Measurements from ENCODE around the gene MAGEA11. TPM values are rescaled to one million over a fixed set of nuclear protein-coding genes. Genes with fewer than 3 reads are reported as not detected.
"Not testable (repeated sequence)": the region's sequence is repeated elsewhere in the genome, so short reads cannot be mapped to it uniquely, and the experiment has no call there.

MAGEA11 gene
- polyA plus RNA-seq, 4 donors: 0.05 TPM; not detected in 3

DNA sequence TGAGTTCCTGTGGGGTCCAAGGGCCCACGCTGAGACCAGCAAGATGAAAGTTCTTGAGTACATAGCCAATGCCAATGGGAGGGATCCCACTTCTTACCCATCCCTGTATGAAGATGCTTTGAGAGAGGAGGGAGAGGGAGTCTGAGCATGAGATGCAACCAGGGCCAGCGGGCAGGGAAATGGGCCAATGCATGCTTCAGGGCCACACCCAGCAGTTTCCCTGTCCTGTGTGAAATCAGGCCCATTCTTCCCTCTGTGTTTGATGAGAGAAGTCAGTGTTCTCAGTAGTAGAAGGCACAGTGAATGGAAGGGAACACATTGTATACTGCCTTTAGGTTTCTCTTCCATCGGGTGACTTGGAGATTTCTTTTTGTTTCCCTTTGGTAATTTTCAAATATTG is 4.8 kb downstream of the MAGEA11 start:
- no peak for DNase-seq (ENCODE audit: low read depth in 4 of 4, low spot score in 3 of 4)

DNA sequence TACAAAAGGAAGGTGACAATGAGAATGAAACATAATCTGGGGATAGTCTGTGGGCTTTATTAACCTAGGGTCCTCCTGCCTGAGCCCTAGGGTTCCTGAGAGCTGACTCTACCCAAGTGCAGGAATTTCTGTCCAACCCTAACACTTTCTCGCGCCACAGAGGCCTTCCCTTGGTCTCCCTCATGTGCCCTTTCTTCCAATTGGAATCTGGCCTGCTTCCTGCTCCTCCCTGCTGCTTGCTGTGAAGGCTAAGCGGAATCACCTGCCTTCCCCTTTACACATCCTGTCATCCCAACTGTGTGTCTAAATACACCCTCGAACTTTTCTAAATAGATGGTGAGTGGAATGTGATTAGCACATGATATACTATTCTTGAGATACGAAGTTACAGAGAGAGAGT is 5.9 kb downstream of the MAGEA11 start:
- DNase-seq (ENCODE audit: low read depth in 4 of 4, low spot score in 3 of 4): no peak

DNA sequence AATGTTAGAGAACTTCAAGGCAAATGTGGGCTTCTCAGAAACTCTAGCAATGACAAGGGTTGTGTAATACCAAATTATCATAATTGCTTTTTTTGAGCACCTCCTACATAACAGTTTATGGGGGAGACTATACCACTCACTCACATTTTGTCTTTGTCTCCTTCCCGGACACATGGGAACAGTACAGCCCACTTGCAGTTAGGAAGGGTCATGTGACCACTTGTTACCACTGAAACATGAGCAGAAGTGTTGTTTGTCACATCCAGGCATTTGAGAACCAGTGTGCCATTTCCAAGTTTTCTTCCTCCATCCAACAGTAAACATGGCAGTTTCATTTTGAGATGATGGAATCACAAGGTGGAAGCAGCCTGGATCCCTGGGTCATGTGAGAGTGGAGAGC is 6.9 kb downstream of the MAGEA11 start:
- no peak for DNase-seq (ENCODE audit: low read depth in 4 of 4, low spot score in 3 of 4)

DNA sequence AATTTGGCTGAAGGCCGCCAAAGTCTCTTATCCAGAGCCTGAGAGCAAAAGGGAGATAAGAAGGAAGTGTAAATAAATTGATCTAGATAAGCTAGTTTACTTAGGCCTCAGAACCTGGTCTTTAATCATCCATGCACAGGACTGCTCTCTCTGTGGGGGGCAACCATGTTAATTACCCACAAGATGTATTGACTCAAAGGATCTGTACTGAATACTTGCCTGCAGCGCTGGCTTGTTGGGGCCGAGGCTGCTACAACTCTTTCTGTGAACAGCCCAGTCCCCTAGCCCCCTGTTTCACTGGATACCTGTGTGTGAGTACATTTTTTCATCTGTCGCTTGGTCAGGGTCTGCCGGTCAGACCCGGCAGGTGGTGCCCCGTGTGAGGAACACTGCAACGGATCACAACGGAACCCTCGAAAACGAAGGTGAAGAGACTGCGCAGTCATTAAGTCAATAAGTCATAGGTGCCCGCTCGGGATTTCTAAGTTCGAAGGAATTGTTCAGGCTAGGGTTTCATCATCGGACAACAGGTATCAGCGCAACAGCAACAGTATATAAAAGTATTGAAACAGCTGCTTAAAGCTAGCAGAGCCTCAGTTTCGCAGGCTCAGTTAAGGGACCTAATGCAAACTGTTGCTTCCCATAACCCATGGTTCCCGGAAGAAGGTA is 8.3 kb downstream of the MAGEA11 start:
- no peak for DNase-seq (ENCODE audit: low read depth in 4 of 4, low spot score in 3 of 4)

DNA sequence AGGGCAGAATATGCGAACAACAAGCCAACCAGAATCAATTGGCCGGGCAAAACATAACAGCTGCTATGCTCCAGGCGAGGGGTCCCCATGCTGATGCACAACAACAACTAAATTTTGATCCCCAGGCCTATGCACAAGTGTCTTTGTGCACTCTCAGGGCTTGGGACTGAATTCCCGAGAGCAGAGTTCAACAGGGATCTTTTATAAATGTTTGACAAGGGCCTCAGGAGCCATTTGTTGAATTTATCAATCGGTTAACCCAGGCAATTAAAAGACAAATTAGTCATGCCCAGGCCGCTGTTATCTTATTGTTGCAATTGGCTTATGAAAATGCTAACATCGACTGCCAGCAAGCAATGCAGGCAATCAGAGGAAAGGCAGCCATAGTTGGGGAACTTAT is 9.4 kb downstream of the MAGEA11 start:
- DNase-seq (ENCODE audit: low read depth in 4 of 4, low spot score in 3 of 4): not testable (repeated sequence)

DNA sequence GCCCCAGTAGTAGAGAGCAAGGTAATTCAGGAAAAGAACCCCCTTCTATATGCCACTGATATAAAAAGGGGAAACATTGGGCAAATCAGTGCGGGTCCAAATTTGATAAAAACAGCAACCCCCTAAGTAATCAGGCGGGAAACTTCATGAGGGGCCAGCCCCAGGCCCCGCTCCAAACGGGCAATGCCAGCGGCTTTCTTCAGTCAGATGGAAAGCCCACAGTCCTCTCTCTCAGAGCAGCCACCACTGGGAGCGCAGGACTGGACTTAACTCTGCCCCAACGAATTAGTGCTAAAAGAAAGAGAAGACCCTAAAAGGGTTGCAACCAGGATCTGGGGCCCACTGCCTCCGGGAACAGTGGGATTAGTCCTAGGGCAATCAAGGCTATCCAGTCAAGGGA is 9.9 kb downstream of the MAGEA11 start:
- no peak for DNase-seq (ENCODE audit: low read depth in 4 of 4, low spot score in 3 of 4)

DNA sequence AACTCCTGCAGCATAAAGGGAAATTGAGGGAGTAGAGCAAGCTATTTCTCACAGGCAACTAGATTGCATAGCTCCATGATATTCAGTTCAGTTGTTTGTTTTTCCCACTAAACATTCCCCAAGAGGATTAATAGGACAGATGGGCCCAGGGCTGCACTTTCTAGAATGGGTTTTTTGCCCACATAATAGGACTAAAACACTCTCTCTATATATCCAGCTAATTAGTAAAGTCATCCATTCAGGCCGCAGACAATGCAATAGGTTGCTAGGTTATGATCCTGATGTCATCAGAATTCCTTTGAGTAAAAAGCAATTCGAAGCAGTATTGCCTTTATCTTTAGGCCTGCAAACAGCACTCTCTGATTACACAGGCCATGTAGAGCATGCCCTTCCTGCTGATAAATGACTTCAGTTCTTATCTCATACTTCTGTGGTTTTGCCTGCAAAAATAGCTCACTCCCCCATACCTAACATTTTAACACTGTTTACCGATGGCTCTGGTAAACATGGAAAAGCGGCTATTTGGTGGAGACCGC is 11.8 kb downstream of the MAGEA11 start:
- not testable (repeated sequence) for DNase-seq (ENCODE audit: low read depth in 4 of 4, low spot score in 3 of 4)

DNA sequence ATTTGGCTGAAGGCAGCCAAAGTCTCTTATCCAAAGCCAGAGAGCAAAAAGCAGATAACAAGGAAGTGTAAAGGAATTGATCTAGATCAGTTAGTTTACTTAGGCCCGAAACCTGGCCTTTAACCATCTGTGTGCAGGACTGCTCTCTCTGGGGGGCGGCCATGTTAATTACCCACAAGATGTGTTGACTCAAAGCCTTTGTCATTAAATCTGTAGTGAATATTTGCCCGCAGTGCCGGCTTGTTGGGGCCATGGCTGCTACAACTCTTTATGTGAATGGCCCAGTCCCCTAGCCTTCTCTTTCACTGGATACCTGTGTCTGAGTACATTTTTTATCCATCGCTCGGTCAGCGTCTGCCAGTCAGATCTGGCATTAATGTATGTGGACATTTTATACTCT is 15.4 kb downstream of the MAGEA11 start:
- DNase-seq (ENCODE audit: low read depth in 4 of 4, low spot score in 3 of 4): not testable (repeated sequence)

DNA sequence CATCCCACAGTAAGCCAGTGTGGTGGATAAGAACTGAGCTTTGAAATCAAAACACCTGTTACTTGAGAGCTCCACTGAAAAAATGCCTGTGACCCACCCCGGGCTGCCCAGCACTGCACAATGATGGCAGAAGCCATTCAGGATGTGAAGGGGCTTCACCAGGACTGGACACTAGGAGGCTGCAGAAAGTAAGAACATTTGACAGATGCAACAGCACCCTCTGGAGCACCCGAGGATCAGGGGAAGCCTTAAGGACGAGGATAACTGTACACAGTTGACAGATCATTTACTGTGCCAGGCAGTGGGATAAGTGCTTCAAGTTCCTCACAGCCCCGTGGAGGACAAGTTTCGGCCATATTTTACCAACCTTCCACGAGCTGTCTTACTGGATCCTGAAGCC is 30.4 kb downstream of the MAGEA11 start:
- DNase-seq (ENCODE audit: low read depth in 4 of 4, low spot score in 3 of 4): not testable (repeated sequence)

DNA sequence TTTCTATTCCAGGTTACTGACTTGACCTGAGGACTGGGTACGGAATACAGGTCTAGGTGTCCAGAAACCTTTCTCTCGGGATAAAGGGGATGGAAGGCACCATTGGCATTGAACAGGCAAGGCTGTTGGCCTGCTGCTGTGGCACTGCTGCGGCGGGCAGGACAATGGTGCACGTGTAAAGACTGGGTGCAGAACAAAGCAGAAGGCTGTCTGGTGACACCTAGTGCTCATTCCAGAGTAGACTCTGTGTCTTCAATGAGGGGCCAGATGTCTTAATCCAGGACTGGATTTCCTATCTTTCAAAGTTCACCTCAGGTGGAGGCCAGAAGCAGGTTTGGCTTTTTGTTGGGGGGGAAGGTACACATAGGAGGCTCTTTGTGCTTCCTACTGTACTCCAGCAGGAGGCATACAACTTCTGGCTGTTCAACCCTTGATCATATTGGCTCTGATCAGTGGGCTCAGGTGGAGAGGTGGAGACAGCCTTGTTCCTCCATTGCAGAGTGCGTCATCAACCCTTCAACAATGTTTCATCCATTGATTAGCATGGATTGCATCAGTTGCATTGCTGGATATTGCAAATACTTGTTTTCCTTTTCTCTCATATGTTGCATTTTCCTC is 34.6 kb downstream of the MAGEA11 start:
- DNase-seq (ENCODE audit: low read depth in 4 of 4, low spot score in 3 of 4): not testable (repeated sequence)

DNA sequence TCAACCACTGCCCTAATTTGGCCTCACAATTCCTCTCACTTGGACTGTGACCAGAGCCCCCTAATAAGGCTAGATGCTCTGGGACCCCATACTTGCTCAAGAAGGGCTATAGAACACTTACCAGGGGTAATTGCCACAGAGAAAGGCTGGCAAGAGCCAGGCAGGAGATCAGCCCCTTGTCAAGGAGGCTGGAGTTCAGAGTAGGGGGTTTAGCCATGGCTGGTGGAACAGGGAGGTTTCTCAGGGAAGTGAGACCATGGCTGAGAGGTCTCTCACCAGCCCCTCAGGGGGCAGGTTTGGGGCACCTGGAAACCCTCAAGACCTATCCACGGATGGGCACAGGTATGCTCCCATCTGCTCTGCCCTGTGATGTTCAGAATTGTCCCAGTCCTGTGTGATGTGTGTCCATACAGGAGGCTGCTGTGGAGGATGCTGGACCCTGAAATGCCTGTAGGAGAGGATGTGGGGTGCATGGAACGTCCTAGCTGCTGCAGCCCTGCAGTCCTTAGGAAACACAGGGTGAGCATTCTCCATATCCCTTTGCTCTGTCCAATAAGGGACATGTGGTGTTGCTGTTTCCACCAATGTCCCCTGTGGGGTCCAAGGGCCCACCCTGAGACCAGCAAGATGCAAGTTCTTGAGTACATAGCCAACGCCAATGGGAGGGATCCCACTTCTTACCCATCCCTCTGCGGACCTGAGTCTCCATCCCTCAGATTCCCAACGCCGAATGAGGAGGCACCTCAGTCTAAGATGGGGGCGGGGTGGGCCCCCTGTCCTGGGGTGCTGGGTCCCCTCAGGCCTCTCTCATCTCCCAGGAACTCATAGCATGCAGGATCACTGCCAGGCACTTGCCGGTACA is 45.6 kb downstream of the MAGEA11 start:
- DNase-seq (ENCODE audit: low read depth in 4 of 4, low spot score in 3 of 4): no peak

DNA sequence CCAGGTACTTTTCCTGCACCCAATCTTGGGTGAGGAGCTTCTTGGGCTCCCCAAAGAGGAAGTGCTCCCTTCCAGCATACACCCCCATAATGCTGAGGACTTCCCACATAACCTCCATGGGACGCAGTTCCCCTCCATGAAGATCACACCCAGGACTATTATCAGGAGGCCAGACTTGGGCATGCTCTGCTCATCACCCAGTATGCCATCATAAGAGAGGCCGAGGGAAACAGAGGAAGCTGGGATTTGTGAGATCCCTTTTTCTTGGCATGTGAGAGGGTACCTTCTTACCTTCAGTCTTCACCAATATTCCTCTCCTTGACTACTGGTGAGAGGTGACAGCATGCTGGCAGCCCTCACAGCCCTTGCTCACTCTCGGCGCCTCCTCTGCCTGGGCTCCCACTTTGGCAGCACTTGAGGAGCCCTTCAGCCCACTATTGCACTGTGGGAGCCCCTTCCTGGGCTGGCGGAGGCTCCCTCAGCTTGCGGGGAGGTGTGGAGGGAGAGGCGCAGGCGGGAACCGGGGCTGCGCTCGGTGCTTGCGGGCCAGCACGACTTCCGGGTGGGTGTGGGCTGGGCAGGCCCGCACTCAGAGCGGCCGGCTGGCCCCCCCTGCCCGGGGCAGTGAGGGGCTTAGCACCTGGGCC is 46.3 kb downstream of the MAGEA11 start:
- DNase-seq (ENCODE audit: low read depth in 4 of 4, low spot score in 3 of 4): no peak

DNA sequence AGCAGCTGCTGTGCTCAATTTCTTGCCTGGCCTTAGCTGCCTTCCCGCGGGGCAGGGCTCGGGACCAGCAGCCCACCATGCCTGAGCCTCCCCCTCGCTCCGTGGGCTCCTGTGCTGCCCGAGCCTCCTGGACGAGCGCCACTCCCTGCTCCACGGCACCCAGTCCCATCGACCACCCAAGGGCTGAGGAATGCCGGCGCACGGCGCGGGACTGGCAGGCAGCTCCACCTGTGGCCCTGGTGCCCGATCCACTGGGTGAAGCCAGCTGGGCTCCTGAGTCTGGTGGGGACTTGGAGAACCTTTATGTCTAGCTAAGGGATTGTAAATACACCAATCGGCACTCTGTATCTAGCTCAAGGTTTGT is 46.8 kb downstream of the MAGEA11 start:
- DNase-seq (ENCODE audit: low read depth in 4 of 4, low spot score in 3 of 4): not testable (repeated sequence)

DNA sequence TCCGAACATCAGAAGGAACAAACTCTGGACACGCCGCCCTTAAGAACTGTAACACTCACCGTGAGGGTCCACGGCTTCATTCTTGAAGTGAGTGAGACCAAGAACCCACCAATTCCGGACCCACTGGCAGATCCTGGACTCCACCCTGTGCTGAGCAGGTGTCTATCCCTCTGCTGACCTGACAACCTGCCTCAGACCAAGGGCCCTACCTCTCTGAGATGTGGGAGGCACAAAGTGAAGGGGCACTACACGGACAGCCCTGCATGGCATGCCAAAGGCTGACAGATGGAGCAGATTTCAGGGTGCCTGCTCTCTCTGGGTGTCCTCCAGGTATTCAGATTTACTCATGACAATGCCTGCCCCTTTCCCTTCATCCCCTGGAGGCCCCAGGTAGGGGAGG is 48.0 kb downstream of the MAGEA11 start:
- no peak for DNase-seq (ENCODE audit: low read depth in 4 of 4, low spot score in 3 of 4)

DNA sequence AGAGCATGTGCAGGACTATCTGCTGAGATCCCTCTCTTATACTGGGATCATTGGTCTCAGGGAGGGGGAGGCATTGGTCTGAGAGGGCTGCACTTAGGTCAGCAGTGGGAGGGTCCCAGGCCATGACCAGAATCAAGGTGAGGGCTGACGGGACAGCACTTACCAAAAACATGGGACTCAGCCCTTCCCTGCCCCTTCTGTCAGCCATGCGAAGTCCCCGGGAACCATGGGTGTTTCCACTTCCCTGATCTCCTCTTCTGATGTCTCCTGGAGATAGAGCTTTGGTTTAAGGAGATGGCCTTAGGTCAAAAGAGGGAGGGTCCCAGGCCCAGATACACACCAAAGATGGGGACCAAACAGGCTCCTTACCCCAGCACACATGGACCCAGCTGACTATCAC is 49.1 kb downstream of the MAGEA11 start:
- no peak for DNase-seq (ENCODE audit: low read depth in 4 of 4, low spot score in 3 of 4)

DNA sequence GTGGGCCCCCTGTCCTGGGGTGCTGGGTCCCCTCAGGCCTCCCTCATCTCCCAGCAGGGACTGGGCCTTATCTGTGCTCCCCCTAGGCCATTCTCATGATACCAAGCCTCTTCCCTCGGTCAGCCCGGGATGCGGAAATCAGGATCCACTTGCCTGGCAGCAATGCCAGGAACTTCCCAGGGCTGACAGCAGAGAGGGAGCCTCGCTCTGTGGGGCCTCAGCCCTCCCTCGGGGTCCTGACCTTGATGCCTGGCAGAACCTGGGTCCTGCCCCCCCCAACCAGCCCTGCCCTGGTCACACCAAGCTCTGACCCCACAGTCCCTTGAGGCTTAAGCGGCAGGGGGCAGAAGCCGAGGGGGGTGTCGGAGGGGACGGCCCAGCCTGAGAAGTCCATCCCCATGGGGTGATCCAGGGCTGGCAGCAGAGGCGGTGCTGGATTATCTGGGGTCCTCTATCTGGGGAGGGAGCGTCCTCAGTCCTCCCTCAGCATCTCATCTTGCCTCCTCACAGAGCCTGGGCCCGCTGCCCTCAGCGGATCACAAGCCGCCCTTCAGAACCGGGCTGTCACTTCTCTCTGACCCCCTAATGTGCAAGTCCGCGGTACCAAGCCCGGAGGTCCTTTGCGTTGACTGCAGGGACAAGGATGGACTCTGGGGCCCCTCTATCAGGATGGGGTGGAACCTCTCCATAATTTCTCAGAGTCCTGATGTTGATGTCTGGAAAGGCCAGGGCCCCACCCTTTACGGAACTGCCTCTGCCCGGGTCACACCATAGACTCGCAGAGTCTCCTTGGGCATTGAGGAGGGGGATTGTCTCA is 50.2 kb downstream of the MAGEA11 start:
- DNase-seq (ENCODE audit: low read depth in 4 of 4, low spot score in 3 of 4): not testable (repeated sequence)

DNA sequence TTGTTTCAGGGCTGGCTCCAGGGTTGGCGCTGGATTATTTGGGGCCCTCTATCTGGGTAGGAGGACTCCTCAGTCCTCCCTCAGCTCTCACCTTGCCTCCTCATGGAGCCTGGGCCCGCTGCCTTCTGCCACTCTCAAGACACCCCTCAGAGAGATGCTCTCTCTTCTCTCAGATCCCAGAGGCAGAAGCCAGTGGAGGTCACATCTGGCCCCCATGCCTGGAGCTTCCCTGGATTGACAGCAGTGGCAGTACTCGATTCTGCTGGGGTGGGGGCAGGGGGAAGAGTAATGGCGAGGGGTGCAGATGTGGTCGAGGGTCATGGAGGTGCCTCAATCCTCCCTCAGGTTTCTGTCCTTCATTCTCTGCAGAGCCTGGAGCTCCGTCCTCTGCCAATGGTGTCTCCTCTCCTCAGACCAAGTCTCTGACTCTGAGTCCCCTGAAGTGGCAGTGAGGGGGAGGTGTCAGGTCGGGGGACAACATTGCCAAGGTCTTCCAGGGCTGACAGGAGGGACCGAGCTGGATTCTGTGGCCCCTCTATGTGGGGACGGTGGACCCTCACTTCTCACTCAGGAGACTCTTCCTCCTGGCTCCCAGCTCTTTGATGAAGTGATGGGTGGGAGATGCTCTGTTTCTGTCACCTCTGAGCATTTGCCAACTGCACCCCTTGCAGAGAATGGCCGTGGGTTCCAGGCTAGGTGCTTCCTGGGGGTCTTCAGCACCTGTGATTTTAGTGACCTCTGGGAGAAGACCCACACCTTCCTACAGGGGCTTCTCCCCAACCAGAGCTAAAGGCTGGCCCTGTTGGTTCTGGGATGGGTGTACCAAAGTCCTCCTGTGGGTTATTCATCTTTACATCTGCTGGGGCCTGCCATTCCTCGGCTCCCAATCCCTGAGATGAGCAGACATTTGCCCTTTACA is 51.1 kb downstream of the MAGEA11 start:
- no peak for DNase-seq (ENCODE audit: low read depth in 4 of 4, low spot score in 3 of 4)
